Left lung (tissue), 10 donors: ENCODE data around the gene ZNF677. TPM values are rescaled to one million over a fixed set of nuclear protein-coding genes. Genes with fewer than 3 reads are reported as not detected.

Experiments used
- ATAC-seq: fragments of 200-7000 bp; cut with Tn5 transposase; one replicate; pipeline ENCODE4 v1.9.1; 2020; ENCODE audit warnings: moderate library complexity
- DNase-seq, 4 donors: peaks; one replicate each; pipeline ENCODE4 v3.0.0-alpha.2; 2013 to 2020
- H3K27ac ChIP-seq, 2 donors: fragments of 200-600 bp; sonication (generic) in 1 of 2; one replicate each; pipeline versions ENCODE4 v1.5.0 to v1.8.0; 2020 to 2021
- H3K27me3 ChIP-seq, 2 donors: fragments of 200-600 bp; sonication (generic) in 1 of 2; one replicate each; pipeline versions ENCODE4 v1.5.0 to v1.8.0; 2020 to 2021
- H3K36me3 ChIP-seq, 2 donors: fragments of 200-600 bp; sonication (generic) in 1 of 2; one replicate each; pipeline versions ENCODE4 v1.5.0 to v1.8.0; 2020 to 2021
- H3K4me1 ChIP-seq, 2 donors: fragments of 200-600 bp; one replicate each; pipeline ENCODE4 v1.8.0; 2021
- H3K4me3 ChIP-seq, 2 donors: fragments of 200-600 bp; sonication (generic) in 1 of 2; one replicate each; pipeline versions ENCODE4 v1.5.0 to v1.8.0; 2020 to 2021; ENCODE audit warnings: mild to moderate bottlenecking in 1 of 2
- H3K9me3 ChIP-seq, 2 donors: fragments of 200-600 bp; sonication (generic) in 1 of 2; one replicate each; pipeline versions ENCODE4 v1.5.0 to v1.8.0; 2020 to 2021
- CTCF ChIP-seq, 2 donors: fragments of 200-600 bp; sonication (generic) in 1 of 2; IDR thresholded peaks; one replicate each; pipeline versions ENCODE4 v1.5.0 to v1.8.0; 2021; ENCODE audit warnings: antibody characterized with exemption in 2 of 2
- intact Hi-C, 2 donors: fragments of 100-400 bp; cut with DNase I; formaldehyde crosslinking; loops; one replicate each; pipeline versions ENCODE4 v1.11.2 to v1.14.2; 2022
- polyA plus RNA-seq, 6 donors: library from polyadenylated mRNA; unstranded; fragments of 120-200 nt; gene quantifications; one replicate each; pipeline ENCODE4 v1.2.1, GENCODE V29; 2013; ENCODE audit not compliant: insufficient read length in 6 of 6
- total RNA-seq, 2 donors: library from RNA; stranded (reverse); fragmentation: NEBNext Ultra II Directional; extraction: Animal tissue kit (Norgen Biotek cat#: 25700); gene quantifications; one replicate each; pipeline ENCODE4 v1.2.1, GENCODE V29; 2021
- donor health status: DM: no; HTN: yes; CAD: no.
- donor health status: DM: no; HTN: no; CAD: no.

ZNF677 gene
- total and polyA plus RNA-seq, 8 donors, result 13.8 to 58.3 (median 53.2) TPM

- peak overlapping the region; percentile 78 to 88 for H3K27ac ChIP-seq
- peak overlapping the region; percentile 51 to 58 for H3K4me3 ChIP-seq
- intact Hi-C loops, result no loop called here
- H3K36me3 ChIP-seq, result peaks cover 0 to 33% of the 10 kb centered on the region in 2 donors
- ATAC-seq, result peak; percentile 96
- peaks cover 0 to 43% of the 10 kb centered on the region in 2 donors for H3K9me3 ChIP-seq
- TF ChIP-seq CTCF (IDR thresholded peaks at IDR 0.05), result no peak
- DNase-seq, result peak; percentile 89 to 99 (median 98)
- H3K27me3 ChIP-seq, result no peaks in the 10 kb centered on the region
- peaks cover 0 to 28% of the 10 kb centered on the region in 2 donors for H3K4me1 ChIP-seq
These were observed 57.8 kb downstream of the ZNF677 start for GRCh38 chr19:53196777-53197396.

GRCh38 chr19:53195265-53195903, 59.3 kb downstream of the ZNF677 start:
- Histone ChIP-seq H3K27me3 (no peaks in the 10 kb centered on the region), H3K27ac (no peak overlapping the region), H3K36me3 (peaks cover 0 to 26% of the 10 kb centered on the region in 2 donors), H3K9me3 (peaks cover 0 to 28% of the 10 kb centered on the region in 2 donors), H3K4me3 (no peak overlapping the region), H3K4me1 (peaks cover 0 to 28% of the 10 kb centered on the region in 2 donors)
- TF ChIP-seq CTCF (IDR thresholded peaks at IDR 0.05), result peak; percentile 83 to 90
- intact Hi-C loops, result no loop called here
- DNase-seq, result peak in 3 of 4 donors; percentile 67 to 87 (median 72)
- ATAC-seq, result peak; percentile 72

- no peaks in the 10 kb centered on the region for H3K27me3 ChIP-seq
- peaks cover 0 to 13% of the 10 kb centered on the region in 2 donors for H3K9me3 ChIP-seq
- ATAC-seq, result no peak
- peaks cover 0 to 12% of the 10 kb centered on the region in 2 donors for H3K36me3 ChIP-seq
- no peak for TF ChIP-seq CTCF (IDR thresholded peaks at IDR 0.05)
- H3K4me3 ChIP-seq, result peak overlapping the region in 1 of 2 donors; percentile 74
- no peak for DNase-seq
- peak overlapping the region in 1 of 2 donors; percentile 81 for H3K27ac ChIP-seq
- peaks cover 0 to 28% of the 10 kb centered on the region in 2 donors for H3K4me1 ChIP-seq
- intact Hi-C loops, result no loop called here
These were observed 61.0 kb downstream of the ZNF677 start for GRCh38 chr19:53193535-53194222.

- H3K36me3 ChIP-seq, result peaks cover 0 to 9% of the 10 kb centered on the region in 2 donors
- DNase-seq, result peak; percentile 72 to 94 (median 93)
- peak; percentile 86 for ATAC-seq
- intact Hi-C loops, result no loop called here
- peak within 1 kb of the TSS; percentile 39 to 81 for H3K27ac ChIP-seq
- no peak for TF ChIP-seq CTCF (IDR thresholded peaks at IDR 0.05)
- H3K4me1 ChIP-seq, result peaks cover 0 to 25% of the 10 kb centered on the region in 2 donors
- H3K9me3 ChIP-seq, result peaks cover 0 to 7% of the 10 kb centered on the region in 2 donors
- peak within 1 kb of the TSS; percentile 59 to 74 for H3K4me3 ChIP-seq
- H3K27me3 ChIP-seq, result no peaks in the 10 kb centered on the region
These were observed 61.7 kb downstream of the ZNF677 start, which contains the start of gene ZNF665 for GRCh38 chr19:53192771-53193534. Gene ZNF665 (minus strand): TSS chr19:53193358. CDS start chr19:53182898, 10,460 bp downstream.
